Peyer's patch (tissue), 4 donors: Measurements from ENCODE around the gene ING3.

Source experiments
- CTCF ChIP-seq, 6 experiments: fragments of 450-650 bp in 4 of 6; fragments of 200-600 bp in 2 of 6; sonication (generic) in 1 of 6; IDR thresholded peaks; one replicate each; pipeline ENCODE4 v1.5.1; 2017 to 2019; ENCODE audit warnings: antibody characterized with exemption in 6 of 6, mild to moderate bottlenecking in 3 of 6, moderate library complexity in 1 of 6
- POLR2A ChIP-seq, 2 donors: fragments of 450-650 bp; IDR thresholded peaks; one replicate each; pipeline ENCODE4 v1.5.1; 2017; ENCODE audit warnings: antibody characterized with exemption in 2 of 2, mild to moderate bottlenecking in 2 of 2, moderate library complexity in 2 of 2

GRCh38 chr7:120996988-120997345 lies 46.4 kb downstream of the ING3 start:
- TF ChIP-seq CTCF (IDR thresholded peaks at IDR 0.05) (no peak), POLR2A (IDR thresholded peaks at IDR 0.05) (no peak)
